IMR-90 (cell line): ENCODE measurements around the gene NPAS3. TPM values are rescaled to one million over a fixed set of nuclear protein-coding genes. Genes with fewer than 3 reads are reported as not detected.

Experiments
- ATAC-seq: fragments of 200-7000 bp; cut with Tn5 transposase; 2 replicates; pipeline ENCODE4 v1.9.1; 2020; ENCODE audit warnings: low read depth, mild to moderate bottlenecking, moderate library complexity
- BruUV-seq: library from RNA; stranded (reverse); fragments of 400-500 nt; replicated peaks from 2 replicates; lab custom pipeline; 2021; lab: Mats Ljungman, UMichigan
- CTCF ChIA-PET: fragments of 300-600 bp; formaldehyde crosslinking; extraction: SDS; loops from one replicate; lab custom pipeline; 2021; ENCODE audit warnings: antibody characterized with exemption; lab: Yijun Ruan, JAX
- POLR2A ChIA-PET: fragments of 300-600 bp; sonication (Branson Sonifier 250); formaldehyde crosslinking; loops from one replicate; lab custom pipeline; 2022; ENCODE audit warnings: antibody characterized with exemption; ENCODE audit not compliant: unreplicated experiment; lab: Charles Lee
- DNase-seq: peaks from one replicate; pipeline ENCODE4 v3.0.0; 2013
- H2AFZ ChIP-seq: replicated peaks from 2 replicates; pipeline ENCODE3; 2013; ENCODE audit warnings: low read length, mild to moderate bottlenecking; ENCODE audit not compliant: poor library complexity
- H2AK5ac ChIP-seq: 2 replicates; pipeline ENCODE4 v1.6.1; 2013; ENCODE audit warnings: low read depth, low read length, inconsistent platforms
- H2AK9ac ChIP-seq: replicated peaks from 2 replicates; pipeline ENCODE3; 2013; ENCODE audit warnings: mild to moderate bottlenecking, low read depth, low read length, moderate library complexity; ENCODE audit not compliant: poor library complexity
- H2BK120ac ChIP-seq: 2 replicates; pipeline ENCODE4 v1.6.1; 2013; ENCODE audit warnings: low read depth, low read length, inconsistent platforms
- H2BK15ac ChIP-seq: 3 replicates; pipeline ENCODE4 v1.6.1; 2013; ENCODE audit warnings: low read depth, low read length, inconsistent platforms
- H2BK20ac ChIP-seq: 2 replicates; pipeline ENCODE4 v1.6.1; 2013; ENCODE audit warnings: low read depth, mild to moderate bottlenecking, inconsistent platforms, low read length, moderate library complexity
- H2BK5ac ChIP-seq: 2 replicates; pipeline ENCODE4 v1.6.1; 2013; ENCODE audit warnings: mild to moderate bottlenecking, low read depth, low read length, inconsistent platforms; ENCODE audit not compliant: poor library complexity, severe bottlenecking
- H3K14ac ChIP-seq: replicated peaks from 2 replicates; pipeline ENCODE4 v1.6.1; 2013; ENCODE audit warnings: low read depth, low read length, inconsistent platforms
- H3K18ac ChIP-seq: 2 replicates; pipeline ENCODE4 v1.6.1; 2013; ENCODE audit warnings: low read depth, low read length, control low read depth
- H3K23ac ChIP-seq: 2 replicates; pipeline ENCODE4 v1.6.1; 2013; ENCODE audit warnings: low read depth, low read length, inconsistent platforms
- H3K27ac ChIP-seq: 2 replicates; pipeline ENCODE4 v1.5.1; 2013; ENCODE audit warnings: mild to moderate bottlenecking, control low read depth, low read length; ENCODE audit not compliant: insufficient read depth
- H3K27me3 ChIP-seq: 2 replicates; pipeline ENCODE4 v1.6.1; 2013; ENCODE audit warnings: low read length; ENCODE audit not compliant: control insufficient read depth, insufficient read depth
- H3K36me3 ChIP-seq: 2 replicates; pipeline ENCODE4 v1.6.1; 2013; ENCODE audit warnings: low read length, mixed read lengths; ENCODE audit not compliant: control insufficient read depth, insufficient read depth
- H3K4ac ChIP-seq: 2 replicates; pipeline ENCODE4 v1.6.1; 2013; ENCODE audit warnings: low read depth, low read length, inconsistent platforms
- H3K4me1 ChIP-seq: 2 replicates; pipeline ENCODE4 v1.6.1; 2013; ENCODE audit warnings: low read length, mixed read lengths; ENCODE audit not compliant: control insufficient read depth, insufficient read depth
- H3K4me2 ChIP-seq: 2 replicates; pipeline ENCODE4 v1.6.1; 2013; ENCODE audit warnings: low read depth, mild to moderate bottlenecking, control low read depth, low read length, moderate library complexity
- H3K4me3 ChIP-seq: 2 replicates; pipeline ENCODE4 v1.5.1; 2013; ENCODE audit warnings: low read depth, mild to moderate bottlenecking, control low read depth, low read length, moderate library complexity; ENCODE audit not compliant: insufficient read depth
- H3K56ac ChIP-seq: 2 replicates; pipeline ENCODE4 v1.6.1; 2013; ENCODE audit warnings: low read length, inconsistent platforms; ENCODE audit not compliant: insufficient read depth; ENCODE audit errors: extremely low read depth
- H3K79me1 ChIP-seq, 2 experiments: 2 replicates each; pipeline ENCODE4 v1.6.1; 2013; ENCODE audit warnings: low read length in 2 of 2, inconsistent platforms in 1 of 2, low read depth in 1 of 2
- H3K9ac ChIP-seq: 2 replicates; pipeline ENCODE4 v1.6.1; 2013; ENCODE audit warnings: low read depth, low read length, control low read depth
- H3K9me1 ChIP-seq: 2 replicates; pipeline ENCODE4 v1.6.1; 2013; ENCODE audit warnings: low read length, inconsistent platforms; ENCODE audit not compliant: insufficient read depth
- H3K9me3 ChIP-seq: 2 replicates; pipeline ENCODE4 v1.6.1; 2013; ENCODE audit warnings: low read length; ENCODE audit not compliant: control insufficient read depth, insufficient read depth
- H4K20me1 ChIP-seq: 2 replicates; pipeline ENCODE4 v1.6.1; 2013; ENCODE audit warnings: low read length, inconsistent platforms; ENCODE audit not compliant: insufficient read depth
- H4K5ac ChIP-seq: 2 replicates; pipeline ENCODE4 v1.6.1; 2013; ENCODE audit warnings: mild to moderate bottlenecking, low read depth, low read length, control low read depth
- H4K8ac ChIP-seq, 2 experiments: 2 replicates each; pipeline ENCODE4 v1.6.1; 2013; ENCODE audit warnings: low read depth in 2 of 2, low read length in 2 of 2, control low read depth in 1 of 2, inconsistent platforms in 1 of 2
- H4K91ac ChIP-seq: 2 replicates; pipeline ENCODE4 v1.6.1; 2013; ENCODE audit warnings: low read depth, low read length, inconsistent platforms; ENCODE audit not compliant: insufficient read depth
- BHLHE40 ChIP-seq: fragments of 150-350 bp; IDR thresholded peaks from 2 replicates; pipeline ENCODE4 v1.6.1; 2016; ENCODE audit warnings: mild to moderate bottlenecking, low read depth, low read length
- CEBPB ChIP-seq: IDR thresholded peaks from 2 replicates; pipeline ENCODE4 v1.6.1; 2012; ENCODE audit warnings: low read depth, low read length, improper control_type of control experiment
- CHD1 ChIP-seq: IDR thresholded peaks from 2 replicates; pipeline ENCODE4 v1.6.1; 2012; ENCODE audit warnings: low read depth, low read length, improper control_type of control experiment
- CTCF ChIP-seq: conservative IDR thresholded peaks from 2 replicates; pipeline ENCODE4 v1.5.1; 2012; ENCODE audit warnings: mild to moderate bottlenecking, low read depth, low read length, improper control_type of control experiment
- ELK1 ChIP-seq: fragments of 150-350 bp; IDR thresholded peaks from 2 replicates; pipeline ENCODE4 v1.6.1; 2016; ENCODE audit warnings: low read depth, mild to moderate bottlenecking, low read length, moderate library complexity, borderline replicate concordance
- MAFK ChIP-seq: IDR thresholded peaks from 2 replicates; pipeline ENCODE4 v1.6.1; 2012; ENCODE audit warnings: low read depth, low read length, improper control_type of control experiment
- MAZ ChIP-seq: IDR thresholded peaks from 2 replicates; pipeline ENCODE4 v1.6.1; 2012; ENCODE audit warnings: low read depth, mild to moderate bottlenecking, low read length, improper control_type of control experiment, moderate library complexity, borderline replicate concordance
- NFE2L2 ChIP-seq: fragments of 150-350 bp; IDR thresholded peaks from 2 replicates; pipeline ENCODE4 v1.6.1; 2016; ENCODE audit warnings: low read depth, mild to moderate bottlenecking, low read length
- POLR2A ChIP-seq: IDR thresholded peaks from 2 replicates; pipeline ENCODE4 v1.6.1; 2012; ENCODE audit warnings: mild to moderate bottlenecking, low read depth, low read length
- RAD21 ChIP-seq: IDR thresholded peaks from 2 replicates; pipeline ENCODE4 v1.6.1; 2012; ENCODE audit warnings: low read length, improper control_type of control experiment
- RCOR1 ChIP-seq: IDR thresholded peaks from 2 replicates; pipeline ENCODE4 v1.6.1; 2012; ENCODE audit warnings: mild to moderate bottlenecking, low read length, improper control_type of control experiment; ENCODE audit not compliant: insufficient replicate concordance
- RFX5 ChIP-seq: IDR thresholded peaks from 2 replicates; pipeline ENCODE4 v1.8.0; 2012; ENCODE audit warnings: low read depth, mild to moderate bottlenecking, low read length, moderate library complexity
- SMC3 ChIP-seq: fragments of 150-350 bp; IDR thresholded peaks from 2 replicates; pipeline ENCODE4 v1.6.1; 2016; ENCODE audit warnings: low read depth, mild to moderate bottlenecking, antibody characterized with exemption, low read length, moderate library complexity
- USF2 ChIP-seq: fragments of 150-350 bp; IDR thresholded peaks from 2 replicates; pipeline ENCODE4 v1.6.1; 2017; ENCODE audit warnings: mild to moderate bottlenecking, antibody characterized with exemption, low read length, low read depth
- WGBS, 2 experiments: methylation state at CpG; one replicate each; pipeline versions ENCODE4 v1.1.5 to v1.1.7; 2013; ENCODE audit warnings: missing lambda C conversion rate in 2 of 2; ENCODE audit not compliant: insufficient read length in 1 of 2; ENCODE audit errors: extremely low coverage in 2 of 2; 5-methylcytosine and 5-hydroxymethylcytosine counted together
- dilution Hi-C: fragments of 300-500 bp; cut with HindIII; formaldehyde crosslinking; loops from one replicate; pipeline ENCODE4 v1.14.3; 2018; ENCODE audit warnings: low sequenced_read_pairs; ENCODE audit not compliant: unreplicated experiment
- in situ Hi-C: fragments of 300-500 bp; cut with MboI; formaldehyde crosslinking; loops from 3 replicates; pipeline ENCODE4 v1.14.3; 2019; ENCODE audit warnings: low sequenced_read_pairs, inconsistent platforms, mixed read lengths
- intact Hi-C: fragments of 100-400 bp; cut with micrococcal nuclease; formaldehyde crosslinking; loops from 2 replicates; pipeline ENCODE4 v1.10.0; 2022
- polyA plus RNA-seq, 3 experiments: library from polyadenylated mRNA; depleted of rRNA; stranded (reverse); fragments of >200 nt; gene quantifications; 2 replicates each; pipeline ENCODE4 v1.2.3, GENCODE V29; 2012; ENCODE audit warnings: low replicate concordance in 1 of 3
- total RNA-seq: library from RNA; depleted of rRNA; stranded (reverse); fragments of >200 nt; gene quantifications from 2 replicates; pipeline ENCODE4 v1.2.3, GENCODE V29; 2012

Gene NPAS3
- total and polyA plus RNA-seq, 2 of the 4 experiments (the other 2 are of a cell fraction) = not detected

- H3K27me3 ChIP-seq = no peaks in the 10 kb centered on the region
- no peak overlapping the region for H2AK5ac ChIP-seq
- no peak overlapping the region for H3K23ac ChIP-seq
- no peak overlapping the region for H4K8ac ChIP-seq
- no peak overlapping the region for H3K56ac ChIP-seq
- H3K9me3 ChIP-seq = no peaks in the 10 kb centered on the region
- no peak overlapping the region for H2BK5ac ChIP-seq
- H2BK20ac ChIP-seq = no peak overlapping the region
- no peak overlapping the region for H3K9ac ChIP-seq
- no peaks in the 10 kb centered on the region for H3K79me1 ChIP-seq
- H2AK9ac ChIP-seq = no peak overlapping the region
- H4K5ac ChIP-seq = no peak overlapping the region
- no peaks in the 10 kb centered on the region for H3K4me1 ChIP-seq
- H4K20me1 ChIP-seq = no peaks in the 10 kb centered on the region
- WGBS, 2 experiments = 60% methylated on average over 1 of the region's 2 CpGs; no CpG with 5 or more reads in 1 of the 2 experiments
- in situ Hi-C loops = no loop called here
- no peak overlapping the region for H3K4me2 ChIP-seq
- H3K27ac ChIP-seq = no peak overlapping the region
- no peaks in the 10 kb centered on the region for H3K9me1 ChIP-seq
- intact Hi-C loops = no loop called here
- ChIA-PET POLR2A (no interaction called here), CTCF (no interaction called here)
- no peak for DNase-seq
- TF ChIP-seq CHD1 (no peak), RCOR1 (no peak), NFE2L2 (no peak), MAFK (no peak), RFX5 (no peak), ELK1 (no peak), BHLHE40 (no peak), CEBPB (no peak), POLR2A (no peak), CTCF (no peak), SMC3 (no peak), USF2 (no peak), MAZ (no peak), RAD21 (no peak)
- no peak overlapping the region for H3K4me3 ChIP-seq
- BruUV-seq = no TSS peak
- no peak overlapping the region for H3K18ac ChIP-seq
- no peak overlapping the region for H2BK120ac ChIP-seq
- H4K91ac ChIP-seq = no peak overlapping the region
- dilution Hi-C loops = no loop called here
- no peaks in the 10 kb centered on the region for H3K36me3 ChIP-seq
- H2AFZ ChIP-seq = no peak overlapping the region
- no peak overlapping the region for H3K4ac ChIP-seq
- H3K14ac ChIP-seq = no peak overlapping the region
- no peak overlapping the region for H2BK15ac ChIP-seq
- ATAC-seq = no peak
Measured at GRCh38 chr14:33131801-33132200, 193.1 kb downstream of the NPAS3 start.
